ENCODE measurements around the gene TAS1R3.
"Not testable (repeated sequence)": the region's sequence is repeated elsewhere in the genome, so short reads cannot be mapped to it uniquely, and the experiment has no call there.

The TAS1R3 gene

GRCh38 chr1:1364266-1364665, 33.2 kb downstream of the TAS1R3 start:
- in situ Hi-C loops (cut with HindIII; ENCODE audit: low sequenced_read_pairs): no loop called here

- in situ Hi-C loops (cut with HindIII; ENCODE audit: low sequenced_read_pairs): no loop called here
Measured at GRCh38 chr1:1365875-1366698, 35.0 kb downstream of the TAS1R3 start.

- in situ Hi-C loops (cut with HindIII; ENCODE audit: low sequenced_read_pairs): no loop called here
Measured at GRCh38 chr1:1366699-1367066, 35.6 kb downstream of the TAS1R3 start.

- in situ Hi-C loops (cut with HindIII; ENCODE audit: low sequenced_read_pairs): no loop called here
Measured at GRCh38 chr1:1367315-1367714, 36.2 kb downstream of the TAS1R3 start.

- in situ Hi-C loops (cut with HindIII; ENCODE audit: low sequenced_read_pairs): not testable (repeated sequence)
Measured at GRCh38 chr1:1370094-1370493, 39.0 kb downstream of the TAS1R3 start.

- in situ Hi-C loops (cut with HindIII; ENCODE audit: low sequenced_read_pairs): no loop called here
Measured at GRCh38 chr1:1370771-1371300, 39.8 kb downstream of the TAS1R3 start.

GRCh38 chr1:1371364-1371745, 40.3 kb downstream of the TAS1R3 start:
- in situ Hi-C loops (cut with HindIII; ENCODE audit: low sequenced_read_pairs): no loop called here

GRCh38 chr1:1371746-1372711, 40.9 kb downstream of the TAS1R3 start:
- in situ Hi-C loops (cut with HindIII; ENCODE audit: low sequenced_read_pairs): no loop called here

- in situ Hi-C loops (cut with HindIII; ENCODE audit: low sequenced_read_pairs): no loop called here
Measured at GRCh38 chr1:1373051-1373814, 42.2 kb downstream of the TAS1R3 start.

- in situ Hi-C loops (cut with HindIII; ENCODE audit: low sequenced_read_pairs): no loop called here
Measured at GRCh38 chr1:1373815-1374588, 42.9 kb downstream of the TAS1R3 start.

GRCh38 chr1:1374589-1374928, 43.5 kb downstream of the TAS1R3 start:
- in situ Hi-C loops (cut with HindIII; ENCODE audit: low sequenced_read_pairs): no loop called here

GRCh38 chr1:1374929-1375662, 44.0 kb downstream of the TAS1R3 start, which contains the start of gene AURKAIP1:
Gene AURKAIP1, minus strand, starts transcription at chr1:1375207. Its CDS starts 451 bp downstream, at chr1:1374756.
- in situ Hi-C loops (cut with HindIII; ENCODE audit: low sequenced_read_pairs): no loop called here

- in situ Hi-C loops (cut with HindIII; ENCODE audit: low sequenced_read_pairs): no loop called here
Measured at GRCh38 chr1:1376551-1377226, 45.6 kb downstream of the TAS1R3 start.

GRCh38 chr1:1377540-1378205, 46.6 kb downstream of the TAS1R3 start:
- in situ Hi-C loops (cut with HindIII; ENCODE audit: low sequenced_read_pairs): no loop called here

GRCh38 chr1:1380860-1381259, 49.8 kb downstream of the TAS1R3 start:
- in situ Hi-C loops (cut with HindIII; ENCODE audit: low sequenced_read_pairs): no loop called here

- in situ Hi-C loops (cut with HindIII; ENCODE audit: low sequenced_read_pairs): no loop called here
Measured at GRCh38 chr1:1381294-1381693, 50.2 kb downstream of the TAS1R3 start.
